Ishikawa (cell line): Measurements from ENCODE around the gene TASP1.

ENCODE experiments used
- CEBPB ChIP-seq: IDR thresholded peaks from 2 replicates; pipeline ENCODE4 v1.6.1; 2012
- CREB1 ChIP-seq: IDR thresholded peaks from 2 replicates; pipeline ENCODE4 v1.6.1; 2012; ENCODE audit warnings: low read depth
- EGR1 ChIP-seq: IDR thresholded peaks from 2 replicates; pipeline ENCODE4 v1.6.1; 2012
- NFIC ChIP-seq: IDR thresholded peaks from 2 replicates; pipeline ENCODE4 v1.6.1; 2012
- RAD21 ChIP-seq: IDR thresholded peaks from 2 replicates; pipeline ENCODE4 v1.6.1; 2012; ENCODE audit warnings: low read depth
- TAF1 ChIP-seq: IDR thresholded peaks from 2 replicates; pipeline ENCODE4 v1.6.1; 2012; ENCODE audit warnings: low read depth, mild to moderate bottlenecking
- TCF12 ChIP-seq: IDR thresholded peaks from 2 replicates; pipeline ENCODE4 v1.6.1; 2012; ENCODE audit warnings: low read depth
- TEAD4 ChIP-seq: IDR thresholded peaks from 2 replicates; pipeline ENCODE4 v1.6.1; 2012
- USF1 ChIP-seq: IDR thresholded peaks from 2 replicates; pipeline ENCODE4 v1.6.1; 2012
- YY1 ChIP-seq: IDR thresholded peaks from 2 replicates; pipeline ENCODE4 v1.6.1; 2012; ENCODE audit warnings: low read depth
- ZBTB7A ChIP-seq: IDR thresholded peaks from 2 replicates; pipeline ENCODE4 v1.6.1; 2012; ENCODE audit warnings: low read depth
- TF ChIP-seq, protein P1 (sequence below): IDR thresholded peaks from 2 replicates; pipeline ENCODE4 v1.6.1; 2012
- TF ChIP-seq, protein P2 (sequence below): IDR thresholded peaks from 2 replicates; pipeline ENCODE4 v1.6.1; 2012; ENCODE audit warnings: low read depth, mild to moderate bottlenecking

Gene TASP1

DNA sequence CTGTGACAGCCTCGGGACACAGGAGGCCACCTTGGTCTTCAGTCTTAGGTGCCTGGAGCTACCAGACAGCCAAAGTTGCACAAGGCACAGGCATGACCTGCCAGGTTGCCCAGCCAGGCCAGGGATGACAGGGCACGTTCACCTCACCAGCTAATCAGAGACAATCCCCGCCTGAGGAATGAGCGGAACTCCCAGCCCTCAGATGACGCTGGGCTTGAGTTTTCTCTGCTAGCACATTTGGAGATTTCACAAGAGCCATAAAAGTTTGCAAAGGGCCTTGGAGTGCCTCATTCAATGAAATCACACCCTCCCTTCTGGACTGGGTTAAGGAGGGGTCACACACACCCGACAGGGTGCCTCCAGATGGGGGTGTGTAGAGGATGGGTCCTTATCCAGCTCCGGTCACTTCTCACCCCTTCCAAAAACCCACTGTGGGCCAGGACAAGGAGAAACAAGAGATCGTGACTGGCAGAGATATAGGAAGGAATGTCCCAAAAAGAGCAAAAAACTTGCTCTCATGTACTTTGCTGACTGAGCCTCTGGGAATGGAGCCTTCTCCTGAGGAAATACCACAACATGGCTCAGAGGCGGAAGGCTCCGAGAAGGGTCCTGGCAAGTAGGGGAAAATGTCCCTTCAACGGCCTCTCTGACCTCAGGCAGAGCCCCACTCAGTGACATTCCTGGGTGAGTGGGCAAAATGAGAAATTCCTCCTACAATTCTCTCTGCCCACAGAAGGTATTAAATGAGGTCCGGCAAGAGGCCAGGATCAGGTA lies 296.1 kb downstream of the TASP1 start:
- no peak for TF ChIP-seq TAF1
- no peak for TF ChIP-seq NFIC
- no peak for TF ChIP-seq ZBTB7A
- no peak for TF ChIP-seq TCF12
- TF ChIP-seq RAD21 = no peak
- TF ChIP-seq YY1 = no peak
- TF ChIP-seq USF1 = no peak
- no peak for TF ChIP-seq CEBPB
- no peak for TF ChIP-seq EGR1
- TF ChIP-seq, protein P1, sequence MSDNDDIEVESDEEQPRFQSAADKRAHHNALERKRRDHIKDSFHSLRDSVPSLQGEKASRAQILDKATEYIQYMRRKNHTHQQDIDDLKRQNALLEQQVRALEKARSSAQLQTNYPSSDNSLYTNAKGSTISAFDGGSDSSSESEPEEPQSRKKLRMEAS = no peak
- TF ChIP-seq CREB1 = no peak

- TF ChIP-seq USF1 (no peak), TEAD4 (no peak), ZBTB7A (no peak), TCF12 (no peak), RAD21 (no peak)
Observed at GRCh38 chr20:13341737-13342393, 296.9 kb downstream of the TASP1 start.

DNA sequence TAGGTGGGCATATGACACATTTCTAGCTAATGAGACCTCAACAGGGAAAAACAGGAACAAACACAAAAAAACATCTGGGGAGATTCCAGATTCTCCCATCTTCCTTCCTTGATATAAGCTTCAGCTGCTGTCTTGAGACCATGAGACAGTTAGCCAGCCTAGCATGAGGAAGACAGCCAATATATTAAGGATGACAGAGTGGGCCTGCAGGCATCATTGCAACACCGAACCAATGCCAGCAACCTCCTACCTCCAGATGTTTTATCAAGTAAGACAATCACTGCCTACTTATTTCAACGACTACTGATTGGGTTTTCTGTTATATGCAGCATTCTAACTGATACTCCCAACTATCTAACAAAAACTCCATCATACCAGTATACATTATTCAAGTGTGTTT lies 298.6 kb downstream of the TASP1 start:
- TF ChIP-seq, protein P2, sequence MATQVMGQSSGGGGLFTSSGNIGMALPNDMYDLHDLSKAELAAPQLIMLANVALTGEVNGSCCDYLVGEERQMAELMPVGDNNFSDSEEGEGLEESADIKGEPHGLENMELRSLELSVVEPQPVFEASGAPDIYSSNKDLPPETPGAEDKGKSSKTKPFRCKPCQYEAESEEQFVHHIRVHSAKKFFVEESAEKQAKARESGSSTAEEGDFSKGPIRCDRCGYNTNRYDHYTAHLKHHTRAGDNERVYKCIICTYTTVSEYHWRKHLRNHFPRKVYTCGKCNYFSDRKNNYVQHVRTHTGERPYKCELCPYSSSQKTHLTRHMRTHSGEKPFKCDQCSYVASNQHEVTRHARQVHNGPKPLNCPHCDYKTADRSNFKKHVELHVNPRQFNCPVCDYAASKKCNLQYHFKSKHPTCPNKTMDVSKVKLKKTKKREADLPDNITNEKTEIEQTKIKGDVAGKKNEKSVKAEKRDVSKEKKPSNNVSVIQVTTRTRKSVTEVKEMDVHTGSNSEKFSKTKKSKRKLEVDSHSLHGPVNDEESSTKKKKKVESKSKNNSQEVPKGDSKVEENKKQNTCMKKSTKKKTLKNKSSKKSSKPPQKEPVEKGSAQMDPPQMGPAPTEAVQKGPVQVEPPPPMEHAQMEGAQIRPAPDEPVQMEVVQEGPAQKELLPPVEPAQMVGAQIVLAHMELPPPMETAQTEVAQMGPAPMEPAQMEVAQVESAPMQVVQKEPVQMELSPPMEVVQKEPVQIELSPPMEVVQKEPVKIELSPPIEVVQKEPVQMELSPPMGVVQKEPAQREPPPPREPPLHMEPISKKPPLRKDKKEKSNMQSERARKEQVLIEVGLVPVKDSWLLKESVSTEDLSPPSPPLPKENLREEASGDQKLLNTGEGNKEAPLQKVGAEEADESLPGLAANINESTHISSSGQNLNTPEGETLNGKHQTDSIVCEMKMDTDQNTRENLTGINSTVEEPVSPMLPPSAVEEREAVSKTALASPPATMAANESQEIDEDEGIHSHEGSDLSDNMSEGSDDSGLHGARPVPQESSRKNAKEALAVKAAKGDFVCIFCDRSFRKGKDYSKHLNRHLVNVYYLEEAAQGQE = no peak
- no peak for TF ChIP-seq NFIC
